Cortex of kidney (tissue), 1 donor: ENCODE results near the gene SLC27A2.

Experiments
- DNase-seq: peaks from one replicate; lab custom pipeline; 2025; lab: John Stamatoyannopoulos, UW

SLC27A2 gene

GRCh38 chr15:50241684-50242450 is 59.9 kb downstream of the SLC27A2 start:
- no peak for DNase-seq

GRCh38 chr15:50244153-50244552 is 62.2 kb downstream of the SLC27A2 start:
- no peak for DNase-seq

GRCh38 chr15:50244959-50245624 is 63.1 kb downstream of the SLC27A2 start:
- no peak for DNase-seq

DNA sequence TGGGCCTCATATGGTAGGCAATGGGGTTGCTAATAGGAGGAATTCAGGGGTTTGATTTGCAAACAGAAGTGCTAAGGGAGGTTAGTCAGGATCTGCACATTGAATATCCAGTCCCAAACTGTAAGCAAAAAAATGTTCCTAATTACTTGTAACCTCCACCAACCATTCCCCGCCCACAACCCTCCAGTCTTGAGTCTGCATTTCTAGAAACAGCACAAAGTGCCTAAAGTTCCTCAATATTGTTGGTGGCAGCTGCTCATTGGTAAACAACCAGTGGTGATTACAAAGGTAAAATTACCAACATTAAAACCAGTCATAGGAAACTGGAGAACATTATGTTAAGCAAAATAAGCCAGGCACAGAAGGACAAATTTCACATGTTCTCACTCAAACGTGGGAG is 64.6 kb downstream of the SLC27A2 start:
- no peak for DNase-seq

- DNase-seq, result no peak
Measured at GRCh38 chr15:50247819-50248655, 66.0 kb downstream of the SLC27A2 start.

- no peak for DNase-seq
Measured at GRCh38 chr15:50248994-50249582, 67.1 kb downstream of the SLC27A2 start.

DNA sequence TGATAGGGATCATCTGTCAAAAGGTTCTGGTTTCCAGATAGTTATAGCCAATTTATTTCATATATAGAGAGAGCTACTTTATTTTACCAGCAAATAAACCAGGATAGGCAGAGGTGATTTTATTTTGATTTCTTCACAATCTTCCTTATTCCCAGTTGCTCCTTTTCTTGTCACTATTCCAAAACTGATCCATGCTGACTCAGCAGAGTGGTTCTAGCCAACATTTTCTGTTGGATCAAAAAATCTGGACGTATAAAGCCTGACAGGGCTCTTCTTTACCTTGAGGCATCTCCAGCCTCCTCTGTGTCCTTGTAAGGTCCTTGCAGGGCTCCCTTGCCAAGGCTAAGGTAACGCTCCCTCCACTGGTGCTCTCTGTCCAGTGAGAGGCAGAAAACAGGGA is 67.7 kb downstream of the SLC27A2 start:
- DNase-seq, result no peak

GRCh38 chr15:50250760-50251394 is 68.9 kb downstream of the SLC27A2 start:
- no peak for DNase-seq

DNA sequence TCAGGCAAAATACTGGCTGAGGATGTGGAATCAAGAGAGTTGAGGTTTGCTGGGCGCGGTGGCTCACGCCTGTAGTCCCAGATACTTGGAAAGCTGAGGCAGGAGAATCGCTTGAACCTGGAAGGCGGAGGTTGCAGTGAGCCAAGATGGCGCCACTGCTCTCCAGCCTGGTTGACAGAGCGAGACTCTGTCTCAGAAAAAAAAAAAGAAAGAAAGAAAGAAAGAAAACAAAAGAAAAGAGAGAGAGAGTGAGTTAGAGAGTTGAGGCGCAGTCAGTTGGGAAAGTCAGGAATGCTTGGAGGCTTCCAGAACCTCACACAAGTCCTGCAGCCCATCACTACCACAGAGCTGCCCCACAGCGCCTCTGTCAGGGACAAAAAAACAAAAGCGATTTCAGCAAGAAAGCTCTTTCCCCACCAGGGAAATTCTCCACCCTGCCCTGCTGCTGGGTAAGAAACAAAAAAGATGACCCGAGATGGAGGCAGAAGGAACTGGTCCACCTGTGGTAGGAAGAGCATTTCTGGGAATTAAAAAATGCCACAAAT is 69.7 kb downstream of the SLC27A2 start:
- DNase-seq, result no peak

GRCh38 chr15:50252556-50252955 is 70.6 kb downstream of the SLC27A2 start:
- DNase-seq, result no peak

GRCh38 chr15:50256188-50257041 is 74.4 kb downstream of the SLC27A2 start:
- no peak for DNase-seq

DNA sequence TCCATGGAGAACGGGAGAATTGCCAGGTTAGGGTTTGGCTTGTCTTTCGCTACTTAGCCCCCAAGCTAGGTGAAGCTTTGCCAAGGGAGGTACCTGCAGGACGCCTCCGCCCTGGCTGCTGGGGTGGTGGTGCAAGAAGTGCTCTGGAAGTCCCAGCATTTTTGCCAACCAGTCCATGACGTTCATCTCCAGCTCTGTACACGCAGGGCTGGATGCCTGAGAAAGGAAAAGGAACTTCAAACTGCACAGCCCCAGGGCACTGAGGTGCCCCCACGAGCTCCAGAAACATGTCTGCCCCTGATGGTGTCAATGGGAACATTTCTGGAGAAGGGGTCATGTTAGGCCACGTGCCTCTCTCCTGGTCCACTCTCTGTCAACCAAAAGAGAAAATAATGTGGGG is 75.3 kb downstream of the SLC27A2 start:
- no peak for DNase-seq

- no peak for DNase-seq
Measured at GRCh38 chr15:50257924-50258323, 75.9 kb downstream of the SLC27A2 start.

DNA sequence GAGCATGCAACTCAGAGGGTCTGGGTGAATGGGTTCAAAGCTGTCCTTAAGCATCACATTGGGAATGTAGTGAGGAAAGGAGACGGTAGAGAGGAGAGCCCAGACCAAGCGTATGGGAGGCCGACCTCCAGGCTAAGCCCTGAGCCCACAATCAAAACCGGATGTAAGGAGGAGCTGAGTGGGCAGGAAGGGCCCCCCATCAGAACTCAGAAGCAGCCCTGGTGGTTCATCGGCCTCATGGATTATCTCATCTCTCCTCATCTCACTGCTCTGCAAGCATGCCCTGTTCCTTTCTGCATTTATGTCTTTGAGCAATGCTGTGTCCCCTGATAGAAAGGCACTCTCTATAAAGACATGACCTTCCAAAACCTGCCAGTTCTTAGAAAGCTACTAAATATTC is 77.3 kb downstream of the SLC27A2 start:
- no peak for DNase-seq

DNA sequence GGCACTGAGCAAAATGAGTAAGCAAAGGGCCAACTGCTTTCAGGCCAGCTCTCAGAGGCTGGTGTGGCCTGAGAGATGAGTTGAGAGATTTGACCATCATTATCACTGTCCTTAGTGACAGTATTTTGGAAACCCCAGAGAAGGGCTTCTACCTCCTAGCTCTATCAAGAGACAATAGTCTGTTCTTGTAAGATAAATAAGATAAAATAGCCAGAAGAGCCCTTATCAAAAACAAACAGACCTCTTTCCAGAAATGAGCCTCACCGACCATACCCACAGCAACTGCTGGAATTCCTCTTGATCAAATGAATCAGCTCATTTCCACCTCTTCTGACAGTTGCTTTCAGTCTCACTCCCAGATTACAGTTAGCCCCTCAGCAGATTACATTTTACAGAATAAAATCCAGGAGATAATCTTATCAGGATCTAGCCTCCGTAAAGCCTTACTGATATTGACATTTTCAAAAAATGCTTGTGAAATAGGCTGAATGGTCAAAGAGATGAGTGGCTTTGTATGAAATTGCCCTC is 79.0 kb downstream of the SLC27A2 start:
- no peak for DNase-seq

DNA sequence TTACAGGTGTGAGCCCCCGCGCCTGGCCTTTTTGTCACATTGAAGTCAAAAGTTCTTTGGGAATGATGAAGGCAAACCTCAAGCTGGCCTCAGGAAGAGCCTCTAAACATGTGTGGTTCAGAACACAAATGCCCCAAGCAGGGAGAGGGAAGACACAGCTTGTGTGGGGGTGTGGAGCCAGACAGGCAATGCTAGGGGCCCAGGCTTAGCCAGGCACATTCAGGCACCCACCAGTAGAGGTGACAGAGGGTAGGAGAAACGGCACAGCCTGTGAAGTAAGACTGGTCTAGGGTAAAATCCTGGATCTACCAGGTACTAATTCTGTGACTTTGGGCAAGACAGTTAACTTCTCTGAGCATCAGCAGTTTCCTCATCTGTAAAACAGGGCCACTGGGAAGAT is 80.0 kb downstream of the SLC27A2 start:
- no peak for DNase-seq

GRCh38 chr15:50262533-50262932 is 80.5 kb downstream of the SLC27A2 start:
- no peak for DNase-seq

DNA sequence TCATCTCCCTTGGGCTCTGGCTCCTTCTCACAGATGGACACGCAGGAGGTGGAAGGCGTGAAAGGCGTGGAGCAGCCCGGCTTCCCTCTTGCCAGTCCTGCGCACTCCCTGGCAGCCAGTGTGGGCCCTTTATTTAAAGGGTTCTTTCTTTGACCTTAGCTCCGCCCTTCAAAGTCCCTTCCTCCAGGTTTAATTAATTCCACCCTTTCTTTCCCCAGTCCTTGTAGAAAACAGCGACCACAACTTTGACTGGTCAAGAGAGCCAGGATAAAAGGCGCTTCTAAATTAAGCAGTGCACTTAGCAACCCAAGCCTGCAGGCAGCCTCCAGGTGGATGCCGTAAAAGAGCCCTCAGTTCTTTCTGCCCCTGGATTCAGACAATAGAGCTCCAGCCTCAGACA is 83.6 kb downstream of the SLC27A2 start, which contains the start of gene HDC:
Gene HDC (minus strand): TSS at position 107 of the 400 bp plus-strand sequence. CDS start 103 bp downstream, at position 4.
- DNase-seq, result no peak

- DNase-seq, result no peak
Measured at GRCh38 chr15:50267577-50267976, 85.6 kb downstream of the SLC27A2 start.

DNA sequence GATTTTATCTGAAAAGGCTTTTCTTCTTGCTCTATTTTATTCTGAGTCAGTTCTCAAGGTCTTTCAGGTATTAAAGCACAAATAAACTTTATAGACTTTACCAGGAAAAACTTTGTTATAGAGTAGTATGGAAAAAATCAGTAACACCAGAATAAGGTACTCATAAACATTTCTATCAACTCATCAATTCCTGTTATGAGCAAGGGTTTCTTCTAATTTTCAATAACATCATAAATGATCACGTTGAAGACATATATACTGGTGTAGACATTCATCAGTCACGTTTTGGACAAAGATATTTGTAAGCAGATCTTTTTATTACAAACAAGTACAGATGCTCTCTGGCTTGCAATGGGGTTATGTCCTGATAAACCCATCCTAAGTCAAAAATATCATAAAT is 93.1 kb downstream of the SLC27A2 start:
- no peak for DNase-seq
